Measurements from ENCODE around the gene UMODL1.
A peak's percentile ranks its signal among the peaks of the same experiment; 100 is the strongest.

UMODL1 gene

DNA sequence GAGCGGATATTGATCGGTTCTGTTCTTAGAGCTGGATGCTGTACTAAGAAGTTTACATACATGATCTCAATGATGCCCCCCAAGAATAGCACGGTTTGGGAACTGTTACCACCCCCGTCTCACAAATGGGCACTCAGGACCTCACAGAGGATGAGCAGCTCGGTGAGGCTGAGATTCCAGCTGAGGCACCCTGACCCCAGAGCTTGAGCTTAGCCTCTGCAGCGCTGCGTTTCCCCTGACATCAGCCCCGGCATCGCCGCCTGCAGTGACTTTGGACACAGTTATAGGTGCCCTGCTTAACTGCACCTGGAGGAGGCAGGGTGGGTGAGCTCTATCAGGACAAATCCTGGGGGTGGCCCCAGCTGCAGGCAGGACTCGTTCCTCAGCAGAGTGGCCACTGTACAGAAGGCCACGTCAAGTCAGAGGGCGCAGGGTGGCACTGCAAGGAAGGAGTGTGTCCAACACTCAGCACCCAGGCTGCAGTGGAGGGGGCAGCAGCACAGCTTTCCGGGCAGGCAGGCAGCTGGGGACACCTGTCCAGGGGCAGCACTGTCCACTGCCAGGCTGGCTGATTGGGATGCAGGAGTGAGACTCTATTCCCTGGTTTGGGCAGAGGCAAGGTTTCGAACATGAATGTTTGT is 82.0 kb downstream of the UMODL1 start:
- no peak for DNase-seq

GRCh38 chr21:42153746-42154145 is 82.6 kb downstream of the UMODL1 start:
- DNase-seq, result no peak

DNA sequence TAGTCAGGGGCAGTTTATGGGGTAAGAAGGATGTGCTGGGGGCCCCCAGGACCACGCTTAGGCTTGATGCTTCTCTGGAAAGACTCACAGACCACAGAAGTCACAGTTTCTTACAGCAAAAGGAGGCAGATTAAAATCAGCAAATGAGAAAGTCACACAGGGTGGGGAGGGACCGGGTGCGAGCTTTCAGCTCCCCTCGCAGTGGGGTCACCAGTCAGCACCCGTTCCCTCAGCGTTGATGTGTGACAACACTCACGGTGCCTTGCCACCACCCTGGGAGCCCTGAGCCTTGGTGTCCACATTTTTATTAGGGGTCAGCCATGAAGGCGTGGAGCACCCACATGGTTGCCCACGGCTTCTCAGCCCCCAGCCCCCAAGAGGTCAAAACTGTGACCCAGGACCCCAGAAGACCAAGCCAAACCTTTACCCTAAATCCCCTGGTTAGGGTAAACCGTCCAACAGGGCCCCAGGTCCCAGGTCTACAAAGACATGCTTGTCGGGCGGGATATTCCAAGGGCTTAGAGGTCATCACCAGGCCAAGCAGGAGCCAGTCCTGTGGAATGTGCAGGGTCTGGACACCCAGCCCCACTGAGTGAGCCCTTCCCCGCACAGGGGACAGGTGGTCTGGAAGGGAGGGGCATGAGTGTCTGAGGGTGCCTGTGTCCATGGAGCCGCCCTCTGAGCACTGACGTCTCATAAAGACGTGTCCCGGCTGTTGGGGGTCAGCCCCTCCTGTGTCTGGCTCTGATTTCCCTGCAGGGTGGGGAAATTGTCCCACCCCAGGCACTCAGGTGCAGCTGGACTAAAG is 83.3 kb downstream of the UMODL1 start:
- no peak for DNase-seq

GRCh38 chr21:42155045-42155855 is 84.1 kb downstream of the UMODL1 start:
- no peak for DNase-seq

DNA sequence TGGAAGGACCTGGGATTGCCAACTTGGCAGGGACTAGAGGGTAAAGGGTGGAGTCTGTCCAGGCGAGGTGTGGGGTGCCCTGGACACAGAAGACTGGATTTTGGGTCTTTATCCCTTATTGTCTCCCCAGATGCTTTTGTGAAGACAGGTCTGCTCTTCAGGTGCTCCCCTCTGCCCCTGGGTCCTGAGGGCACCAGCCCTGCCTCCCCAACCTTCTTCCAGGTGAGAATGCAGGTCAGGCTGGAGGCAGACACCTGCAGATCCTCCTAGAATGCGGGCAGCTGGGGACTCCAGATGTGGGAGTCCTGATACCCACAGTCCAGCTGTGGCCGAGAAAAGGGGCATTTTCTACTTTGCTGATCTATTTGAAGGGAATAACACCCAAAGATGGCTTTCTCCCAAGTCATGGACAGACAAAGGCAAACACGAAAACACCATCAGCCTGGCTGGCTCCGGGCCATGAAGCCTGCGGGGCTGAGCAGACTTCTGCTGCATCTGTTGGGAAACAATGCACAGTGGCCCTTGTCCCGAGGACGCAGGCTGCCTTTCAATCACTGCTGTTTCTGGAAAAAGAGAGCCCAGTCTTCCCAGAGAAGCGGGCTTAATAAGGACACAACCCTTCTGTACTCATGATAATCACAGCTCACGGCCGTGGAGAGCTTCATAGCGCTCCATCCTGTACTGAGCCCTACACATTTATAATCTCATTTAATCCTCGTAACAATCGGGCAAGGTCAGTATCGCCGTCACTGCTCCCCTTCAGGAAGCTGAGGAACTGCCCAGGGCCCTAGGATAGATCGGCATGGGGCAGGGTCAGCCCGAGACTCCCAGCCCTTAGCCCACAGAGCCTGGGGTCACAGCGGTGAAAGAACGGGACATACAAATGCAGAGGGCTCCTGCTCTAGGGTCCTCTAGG is 85.8 kb downstream of the UMODL1 start:
- no peak for DNase-seq

DNA sequence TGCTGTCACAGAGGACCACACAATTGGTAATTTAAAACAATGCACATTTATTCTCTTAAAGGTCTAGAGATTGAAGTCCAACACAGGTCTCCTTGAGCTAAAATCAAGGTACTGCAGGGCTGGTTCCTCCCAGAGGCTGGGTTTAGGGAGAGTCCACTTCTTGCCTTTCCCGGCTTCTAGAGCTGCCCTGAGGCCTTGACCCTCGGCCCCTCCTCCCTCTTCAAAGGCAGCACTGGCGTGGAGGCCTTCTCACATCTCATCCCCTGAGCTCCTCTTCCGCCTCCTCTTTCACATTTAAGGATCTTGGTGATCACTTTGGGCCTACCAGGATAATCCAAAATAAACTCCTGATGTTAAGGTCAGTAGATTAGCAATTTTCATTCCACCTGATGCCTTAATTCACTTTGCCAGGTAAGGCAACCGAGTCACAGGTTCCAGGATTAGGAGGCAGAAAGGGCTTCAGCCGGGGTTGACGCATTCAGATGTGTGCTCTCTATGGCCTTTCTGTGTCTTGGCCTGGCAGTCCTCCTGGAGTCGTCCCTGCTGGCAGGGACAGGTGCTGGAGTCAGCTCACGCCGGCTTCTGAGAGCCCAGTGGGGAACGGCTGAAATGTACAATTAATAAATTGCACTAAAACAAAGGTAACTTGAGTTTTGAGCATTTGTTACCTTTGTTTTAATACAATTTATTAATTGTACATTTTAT is 86.6 kb downstream of the UMODL1 start:
- no peak for DNase-seq

DNA sequence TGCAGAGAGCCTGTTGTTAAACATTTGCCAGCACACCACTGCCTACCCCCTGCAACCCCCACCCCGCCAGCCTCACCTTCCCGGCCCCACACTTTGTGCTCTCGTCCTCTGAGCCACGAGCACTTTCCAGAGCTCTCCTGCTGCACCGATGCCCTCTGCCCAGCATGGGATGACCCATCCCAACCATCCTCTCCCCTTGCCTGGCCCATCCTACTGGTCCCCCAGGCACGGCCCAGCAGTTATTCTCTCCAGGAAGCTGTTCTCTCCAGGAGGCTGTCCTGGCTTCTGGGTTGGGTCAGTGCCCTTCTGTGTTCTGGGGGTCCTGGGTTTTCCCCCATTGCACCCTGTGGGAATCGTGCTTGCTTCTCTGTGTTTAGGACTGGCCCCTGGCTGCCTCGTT is 87.7 kb downstream of the UMODL1 start:
- DNase-seq, result no peak

DNA sequence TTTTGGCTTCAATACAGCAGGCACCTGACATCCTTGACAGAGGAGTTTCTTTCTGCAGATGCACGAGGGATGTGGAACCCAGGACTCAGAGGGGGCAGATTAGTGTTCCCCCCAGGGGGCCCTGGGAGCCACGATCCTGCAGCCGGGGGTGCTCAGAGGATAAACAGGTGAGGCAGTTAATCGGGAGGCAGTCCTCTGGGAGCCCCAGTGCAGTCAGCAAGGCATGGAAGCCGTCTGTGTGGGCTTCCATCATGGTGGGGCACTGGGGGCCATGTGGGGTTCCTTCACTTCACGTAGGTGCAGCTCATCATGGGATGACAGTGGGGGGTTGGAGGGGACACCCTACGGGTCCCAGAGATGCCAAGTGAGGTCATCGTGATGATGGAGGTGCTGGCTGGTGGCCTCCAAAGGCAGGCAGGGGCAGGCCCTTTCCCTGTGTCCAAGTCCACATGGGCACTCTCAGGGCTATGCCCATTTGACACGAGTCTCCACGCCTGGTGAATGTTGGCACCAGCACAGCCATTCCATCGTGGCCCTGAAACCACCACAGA is 88.5 kb downstream of the UMODL1 start:
- DNase-seq, result no peak

DNA sequence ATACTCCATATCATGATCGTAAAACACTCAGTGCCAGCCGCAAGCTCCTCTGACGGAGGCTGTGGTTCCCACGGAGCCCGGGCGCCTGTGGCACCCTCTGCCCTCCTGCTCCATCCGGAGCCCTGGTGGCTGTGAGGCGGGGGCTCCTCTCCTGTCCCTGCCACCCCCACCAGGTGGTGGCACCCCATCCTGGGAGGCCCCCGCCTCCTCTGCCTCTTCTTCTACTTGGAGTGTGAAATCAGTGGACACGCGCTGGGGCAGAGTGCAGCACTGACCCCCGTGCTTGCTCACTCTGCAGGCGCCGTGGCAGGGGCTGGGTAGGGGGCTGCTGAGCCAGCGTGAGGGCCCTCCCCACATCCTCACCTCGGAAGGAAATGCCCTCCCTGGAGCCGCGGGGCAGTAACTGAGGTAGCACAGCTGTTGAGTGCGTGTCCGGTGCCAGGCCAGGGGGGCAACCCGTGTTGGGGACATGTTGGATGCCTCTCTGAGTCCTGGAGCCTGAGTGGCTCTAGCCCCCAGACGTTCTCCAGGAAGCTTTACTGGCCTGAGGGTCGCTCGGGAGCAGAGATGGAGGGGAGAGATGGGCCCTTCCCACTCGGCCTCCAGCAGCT is 89.1 kb downstream of the UMODL1 start:
- DNase-seq, result no peak

- no peak for DNase-seq
Measured at GRCh38 chr21:42160765-42161164, 89.6 kb downstream of the UMODL1 start.

DNA sequence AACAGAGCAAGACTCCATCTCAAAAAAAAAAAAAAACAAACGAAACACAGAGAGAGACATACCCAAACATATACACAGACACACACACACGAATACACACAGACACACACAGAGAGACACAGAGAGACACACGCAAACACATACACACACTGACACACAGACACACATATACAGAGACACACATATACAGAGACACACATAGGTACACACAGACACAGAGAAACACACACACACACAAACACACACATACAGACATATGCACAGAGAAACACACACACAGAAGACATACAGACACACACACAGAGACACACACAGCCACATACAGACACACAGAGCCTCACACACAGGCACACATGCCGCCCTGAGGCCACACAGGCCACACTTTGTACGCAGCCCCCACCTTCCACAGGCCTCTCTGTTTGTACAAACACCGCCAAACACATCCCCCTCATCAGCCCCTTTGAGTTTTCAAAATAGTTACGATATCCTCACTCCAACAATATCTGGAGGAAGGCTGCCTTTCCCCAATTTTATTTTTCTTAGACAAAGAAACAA is 90.4 kb downstream of the UMODL1 start:
- DNase-seq, result no peak

- no peak for DNase-seq
Measured at GRCh38 chr21:42161956-42162681, 91.0 kb downstream of the UMODL1 start.

- DNase-seq, result no peak
Measured at GRCh38 chr21:42162831-42163510, 91.9 kb downstream of the UMODL1 start.

DNA sequence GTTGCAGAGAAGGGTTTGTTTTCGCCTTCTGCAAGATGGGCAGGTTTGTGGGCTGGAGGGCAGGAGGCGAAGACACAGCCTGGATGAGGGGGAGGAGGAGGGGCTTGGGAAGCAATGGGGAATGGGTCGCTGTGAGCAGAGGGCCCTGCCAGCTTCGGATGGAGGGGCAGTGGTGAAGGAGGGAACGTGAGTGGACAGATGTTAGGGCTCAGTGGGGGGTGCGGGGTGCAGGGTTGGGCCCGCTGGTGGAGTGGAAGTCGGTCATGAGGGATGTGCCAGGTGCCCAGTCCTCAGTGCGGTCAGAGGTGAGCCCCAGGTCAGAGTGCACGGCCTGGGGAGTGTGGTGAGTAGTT is 92.4 kb downstream of the UMODL1 start:
- no peak for DNase-seq

DNA sequence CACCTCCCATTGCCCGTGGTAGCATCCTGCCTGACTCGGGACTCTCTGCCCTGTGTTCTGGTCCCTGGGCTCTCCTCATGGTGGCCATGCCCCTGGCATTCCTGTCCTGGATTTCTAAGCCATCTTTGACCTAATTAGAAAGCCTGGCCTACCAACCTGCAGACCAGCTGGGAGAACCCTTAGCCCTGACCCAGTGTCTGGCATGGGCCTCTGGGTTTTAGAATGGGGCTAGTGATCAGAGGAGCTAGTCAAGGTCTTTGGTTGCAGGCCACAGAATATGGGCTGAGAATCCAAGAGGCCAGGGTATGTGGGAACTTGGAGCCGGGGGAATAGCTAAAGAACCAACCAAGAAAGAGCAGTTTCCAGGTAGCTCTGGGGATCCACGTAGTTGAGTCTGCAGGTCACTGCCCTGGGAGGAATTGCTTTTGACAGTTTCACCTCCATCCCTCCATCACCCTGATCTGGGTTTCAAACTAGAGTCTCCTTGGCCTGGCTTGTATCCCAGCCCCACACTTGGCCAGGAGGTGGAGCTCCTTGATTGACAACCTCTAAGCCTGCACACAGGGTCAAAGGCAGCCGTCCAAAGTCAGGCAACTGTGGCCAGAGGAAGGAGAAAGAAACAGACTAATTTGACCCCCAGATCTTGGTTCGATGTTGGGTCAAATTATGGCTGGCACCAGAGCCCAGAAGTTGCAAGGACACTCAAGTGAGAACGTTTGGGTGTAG is 93.1 kb downstream of the UMODL1 start:
- peak; percentile 62 for DNase-seq

GRCh38 chr21:42164818-42165217 is 93.7 kb downstream of the UMODL1 start:
- no peak for DNase-seq

- DNase-seq, result no peak
Measured at GRCh38 chr21:42165901-42166300, 94.8 kb downstream of the UMODL1 start.

DNA sequence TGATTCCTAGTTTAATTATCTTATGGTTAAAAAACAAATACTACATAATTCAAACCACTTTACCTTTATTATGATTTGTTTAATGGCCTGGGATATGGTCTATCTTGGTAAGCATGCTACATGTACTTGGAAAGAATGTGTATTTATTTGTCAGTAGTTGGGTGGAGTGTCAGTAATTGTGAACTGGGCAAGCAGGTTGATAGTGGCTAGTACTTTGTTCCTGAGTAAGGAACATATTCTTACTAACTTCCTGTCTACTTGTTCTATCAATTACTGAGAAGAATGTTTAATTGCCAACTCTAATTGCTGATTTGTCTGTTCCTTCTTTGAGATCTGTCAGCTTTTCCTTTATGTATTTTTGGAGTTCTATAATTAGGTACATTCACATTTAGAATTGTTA is 98.6 kb downstream of the UMODL1 start:
- DNase-seq, result no peak
